Sciatic nerve (tissue), 1 donor: Measurements from ENCODE around the gene BMPR2. TPM values are rescaled to one million over a fixed set of nuclear protein-coding genes. Genes with fewer than 3 reads are reported as not detected.

Experiments used
- total RNA-seq: library from RNA; stranded (reverse); fragmentation: NEBNext Ultra II Directional; extraction: Animal tissue kit (Norgen Biotek cat#: 25700); gene quantifications from one replicate; pipeline ENCODE4 v1.2.1, GENCODE V29; 2021
- donor health status: DM: no; HTN: no; CAD: no.

The BMPR2 gene
- total RNA-seq, 1 donor from 2014 or later, result 82.7 TPM

Other genes starting within 250 kb of the BMPR2 start
- 68.9 TPM for gene SUMO1, start 137.7 kb upstream of the BMPR2 start, total RNA-seq
- 66.0 TPM for gene NOP58, start 110.6 kb upstream of the BMPR2 start, total RNA-seq